GM12892 (cell line): ENCODE data around the gene EPS8L3.

Experiments
- POLR2A ChIP-seq: IDR thresholded peaks from 2 replicates; pipeline ENCODE4 v1.6.1; 2011; ENCODE audit warnings: low read depth, low read length, control low read depth
- TAF1 ChIP-seq: IDR thresholded peaks from 2 replicates; pipeline ENCODE4 v1.6.1; 2011; ENCODE audit warnings: low read depth, mild to moderate bottlenecking, control low read depth, low read length, borderline replicate concordance

DNA sequence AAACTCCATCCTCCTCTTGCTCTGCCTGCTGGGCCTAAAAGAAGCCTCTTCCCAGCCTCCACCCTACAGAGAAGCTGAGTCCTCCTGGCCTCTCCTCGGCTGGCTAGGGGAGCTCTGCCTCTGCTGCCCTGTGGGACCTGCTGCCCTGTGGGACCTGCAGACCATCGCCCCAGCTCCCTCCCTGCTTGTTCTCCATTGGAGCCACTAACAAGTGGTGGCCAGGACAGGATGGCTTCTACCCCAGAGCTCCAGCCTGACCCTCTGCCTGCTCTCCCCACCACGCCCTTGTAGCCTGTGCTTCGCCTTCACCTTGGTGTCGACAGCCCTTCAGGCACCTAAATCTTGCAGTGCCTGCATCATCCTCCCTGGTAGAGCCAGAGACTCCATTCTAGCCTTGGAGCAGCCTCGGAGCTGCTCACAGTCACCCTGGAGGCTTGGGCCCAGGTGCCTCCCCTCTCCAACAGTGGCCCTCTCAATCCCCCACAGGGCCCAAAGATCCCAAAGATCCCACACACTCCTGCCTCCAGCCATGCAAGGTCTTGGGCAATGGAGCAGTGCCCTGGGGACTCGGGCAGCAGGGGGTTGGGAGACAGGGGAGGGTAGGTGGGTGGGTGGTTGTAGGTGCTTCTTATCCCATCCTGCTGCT is 3.0 kb downstream of the EPS8L3 start:
- TF ChIP-seq POLR2A, result no peak
- TF ChIP-seq TAF1, result no peak
